Measurements from ENCODE around the gene DDX51.
"Not testable (repeated sequence)": the region's sequence is repeated elsewhere in the genome, so short reads cannot be mapped to it uniquely, and the experiment has no call there.

DDX51 gene

GRCh38 chr12:132138941-132139871 is 4.9 kb downstream of the DDX51 start:
- DNase-seq: no peak

DNA sequence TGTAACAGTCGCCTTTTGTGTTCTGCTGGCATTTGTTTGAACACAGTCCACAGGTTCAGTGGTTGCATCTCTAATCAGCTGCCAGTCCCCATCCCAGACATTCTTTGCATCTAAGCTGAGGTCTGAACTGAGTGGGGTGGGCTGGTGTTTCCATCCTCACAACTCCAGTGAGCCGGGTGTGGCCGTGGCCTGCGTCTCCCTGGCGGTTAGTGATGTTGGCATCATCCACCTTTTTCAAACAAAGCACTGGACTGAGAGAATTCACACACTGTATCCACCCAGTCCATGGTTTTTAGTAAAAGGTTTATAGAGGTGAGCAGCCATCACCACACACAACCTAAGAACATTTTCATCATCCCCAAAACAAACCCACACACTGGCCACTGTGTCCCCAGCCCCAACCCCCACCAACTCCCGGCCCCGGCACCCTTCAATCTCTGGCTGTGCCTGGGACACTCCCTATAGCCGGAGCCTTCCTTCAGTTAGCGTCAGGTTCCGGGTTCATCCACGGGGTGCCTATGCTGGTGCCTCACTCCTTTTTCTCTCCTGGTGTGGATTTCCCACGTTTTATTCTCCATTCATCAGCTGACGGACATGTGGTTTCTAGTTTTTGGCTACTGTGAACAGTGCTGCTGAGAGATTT is 6.5 kb downstream of the DDX51 start:
- no peak for DNase-seq

GRCh38 chr12:132136226-132136625 is 7.9 kb downstream of the DDX51 start:
- DNase-seq: not testable (repeated sequence)

- DNase-seq: not testable (repeated sequence)
Measured at GRCh38 chr12:132134653-132135183, 9.4 kb downstream of the DDX51 start.

GRCh38 chr12:132133952-132134652 is 10.0 kb downstream of the DDX51 start:
- no peak for DNase-seq

DNA sequence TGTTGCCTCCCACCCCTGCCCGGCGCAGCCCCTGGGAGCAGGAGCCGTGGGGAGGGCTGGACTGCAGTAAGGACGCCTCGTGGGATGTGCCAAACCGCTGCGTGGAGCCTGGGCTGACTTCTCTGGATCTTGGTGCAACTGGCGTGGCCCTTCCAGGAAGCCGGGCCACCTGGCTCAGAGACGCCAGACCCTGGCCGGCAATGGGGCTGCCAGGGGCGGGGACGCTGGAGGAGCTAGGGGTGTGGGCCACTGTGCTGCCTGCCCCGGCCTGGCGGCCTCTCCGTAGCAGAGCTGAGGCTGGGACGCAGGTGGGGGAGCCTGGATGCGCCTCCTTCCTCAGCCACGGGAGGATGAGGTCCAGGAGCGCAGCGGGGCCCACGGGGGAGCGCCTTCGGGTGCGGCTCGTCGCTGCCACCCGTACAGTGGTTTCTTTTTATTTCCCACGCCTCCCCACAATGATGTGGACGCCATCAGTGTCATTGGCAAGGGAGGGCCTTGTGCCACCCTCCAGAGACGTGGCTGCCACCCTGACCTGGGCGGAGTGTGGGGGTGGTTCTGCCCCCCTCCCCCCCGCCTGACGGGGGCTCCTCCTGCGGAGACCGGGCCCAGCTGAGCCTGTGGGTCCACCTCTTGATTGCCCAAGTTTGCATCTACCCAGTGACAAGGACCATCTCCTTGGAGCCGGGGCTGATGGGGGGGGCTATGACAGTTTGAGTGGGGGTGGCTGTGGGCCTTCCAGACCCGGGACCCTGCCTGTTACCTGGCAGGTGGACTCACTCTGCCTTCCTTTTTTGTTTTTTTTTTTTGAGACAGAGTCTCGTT is 11.3 kb downstream of the DDX51 start:
- no peak for DNase-seq

- no peak for DNase-seq
Measured at GRCh38 chr12:132131952-132132351, 12.2 kb downstream of the DDX51 start.

DNA sequence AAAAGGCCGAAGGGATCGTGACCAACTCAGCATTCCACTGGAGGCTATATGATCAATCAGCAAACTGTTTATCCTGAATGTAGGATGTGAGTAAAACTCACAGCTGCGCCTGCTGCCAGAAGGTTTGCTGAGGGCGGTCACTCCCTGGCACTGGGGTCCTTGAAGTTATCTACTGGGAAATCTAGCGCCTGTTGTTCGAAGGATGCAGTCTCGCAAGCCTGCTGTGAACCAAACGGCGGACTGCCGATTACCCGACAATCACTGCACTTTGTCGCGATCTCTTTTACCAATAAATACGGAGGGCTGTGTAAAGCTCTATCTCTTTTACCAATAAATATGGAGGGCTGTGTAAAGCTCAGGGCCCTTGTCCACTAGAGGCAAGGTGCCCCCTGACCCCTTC is 12.9 kb downstream of the DDX51 start:
- no peak for DNase-seq

GRCh38 chr12:132130690-132131089 is 13.4 kb downstream of the DDX51 start:
- no peak for DNase-seq

- DNase-seq: no peak
Measured at GRCh38 chr12:132129007-132129406, 15.1 kb downstream of the DDX51 start.

GRCh38 chr12:132127041-132127440 is 17.1 kb downstream of the DDX51 start:
- DNase-seq: no peak

GRCh38 chr12:132125736-132126135 is 18.4 kb downstream of the DDX51 start:
- DNase-seq: no peak

GRCh38 chr12:132124766-132125425 is 19.2 kb downstream of the DDX51 start:
- DNase-seq: no peak

GRCh38 chr12:132123970-132124765 is 20.0 kb downstream of the DDX51 start:
- DNase-seq: no peak

- no peak for DNase-seq
Measured at GRCh38 chr12:132121283-132121682, 22.8 kb downstream of the DDX51 start.

DNA sequence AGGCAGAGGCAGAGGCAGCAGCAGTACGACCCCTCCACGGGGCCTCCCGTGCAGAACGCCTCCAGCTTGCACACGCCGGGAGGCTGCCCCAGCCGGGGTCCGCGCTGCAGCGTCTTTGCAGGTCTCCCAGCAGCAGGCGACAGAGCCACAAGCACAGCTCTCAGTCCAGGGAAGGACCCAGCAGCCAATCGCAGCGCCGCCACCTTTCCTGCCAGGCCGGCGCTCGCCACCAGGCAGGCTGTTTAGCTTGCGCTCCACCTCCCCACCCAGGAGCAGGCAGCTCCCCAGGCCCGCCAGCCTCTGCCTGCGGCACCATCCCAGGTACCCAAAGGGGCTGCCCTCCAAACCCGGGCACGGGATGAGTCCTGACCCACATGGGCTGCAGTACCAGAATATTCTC is 25.2 kb downstream of the DDX51 start:
- DNase-seq: no peak

GRCh38 chr12:132117558-132117875 is 26.6 kb downstream of the DDX51 start:
- no peak for DNase-seq

- DNase-seq: no peak
Measured at GRCh38 chr12:132116709-132117557, 27.2 kb downstream of the DDX51 start.

DNA sequence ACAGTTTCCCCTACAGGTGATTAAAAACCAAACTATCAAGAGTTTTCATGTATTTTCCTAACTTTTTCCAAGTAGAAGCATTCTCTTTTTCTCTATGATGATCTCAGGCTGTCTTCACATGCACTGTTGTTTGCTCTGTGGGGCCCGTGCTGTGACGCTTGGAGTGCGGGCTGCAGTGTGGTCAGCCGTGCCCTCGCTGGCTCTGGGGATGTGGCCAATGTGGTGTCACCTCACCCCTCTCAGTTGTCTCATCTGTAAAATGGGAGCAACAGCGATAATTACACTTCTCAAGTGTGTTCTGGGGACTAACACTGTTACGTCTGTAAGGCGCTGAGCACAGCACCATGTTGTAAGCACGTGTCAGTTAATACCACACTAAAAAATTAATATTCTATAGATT is 28.6 kb downstream of the DDX51 start:
- DNase-seq: no peak

GRCh38 chr12:132114667-132115066 is 29.5 kb downstream of the DDX51 start:
- no peak for DNase-seq

All from CD4-positive, alpha-beta T cell treated with Interferon gamma for 1 hour (primary cell).